ENCODE data around the gene MAGI2. TPM values are rescaled to one million over a fixed set of nuclear protein-coding genes. Genes with fewer than 3 reads are reported as not detected.

Gene MAGI2
- total and polyA plus RNA-seq, 2 of the 13 experiments (the other 11 are each of a cell fraction or from before 2014, with no cell fraction given), result 1.5 to 3.8 TPM

DNA sequence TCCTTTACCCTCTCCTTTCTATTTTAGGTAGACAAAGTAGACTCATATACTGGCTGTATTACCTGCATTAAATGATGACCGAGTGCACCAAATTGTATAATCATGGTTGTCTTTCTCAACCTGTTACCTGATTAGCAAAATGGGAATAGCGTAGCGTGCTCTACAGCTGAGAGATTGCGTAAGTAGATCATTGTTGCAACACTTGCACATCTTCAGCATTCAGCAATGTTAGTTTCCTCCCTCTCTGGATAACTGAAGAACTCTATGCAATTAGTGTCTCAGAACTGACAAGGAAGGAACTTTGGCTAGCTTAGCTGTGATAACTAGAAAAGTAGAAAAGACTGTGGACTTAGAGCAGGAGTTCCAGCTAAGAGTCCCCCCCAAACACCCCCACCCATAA lies 867.5 kb downstream of the MAGI2 start (continued):
- TF ChIP-seq, protein P1, sequence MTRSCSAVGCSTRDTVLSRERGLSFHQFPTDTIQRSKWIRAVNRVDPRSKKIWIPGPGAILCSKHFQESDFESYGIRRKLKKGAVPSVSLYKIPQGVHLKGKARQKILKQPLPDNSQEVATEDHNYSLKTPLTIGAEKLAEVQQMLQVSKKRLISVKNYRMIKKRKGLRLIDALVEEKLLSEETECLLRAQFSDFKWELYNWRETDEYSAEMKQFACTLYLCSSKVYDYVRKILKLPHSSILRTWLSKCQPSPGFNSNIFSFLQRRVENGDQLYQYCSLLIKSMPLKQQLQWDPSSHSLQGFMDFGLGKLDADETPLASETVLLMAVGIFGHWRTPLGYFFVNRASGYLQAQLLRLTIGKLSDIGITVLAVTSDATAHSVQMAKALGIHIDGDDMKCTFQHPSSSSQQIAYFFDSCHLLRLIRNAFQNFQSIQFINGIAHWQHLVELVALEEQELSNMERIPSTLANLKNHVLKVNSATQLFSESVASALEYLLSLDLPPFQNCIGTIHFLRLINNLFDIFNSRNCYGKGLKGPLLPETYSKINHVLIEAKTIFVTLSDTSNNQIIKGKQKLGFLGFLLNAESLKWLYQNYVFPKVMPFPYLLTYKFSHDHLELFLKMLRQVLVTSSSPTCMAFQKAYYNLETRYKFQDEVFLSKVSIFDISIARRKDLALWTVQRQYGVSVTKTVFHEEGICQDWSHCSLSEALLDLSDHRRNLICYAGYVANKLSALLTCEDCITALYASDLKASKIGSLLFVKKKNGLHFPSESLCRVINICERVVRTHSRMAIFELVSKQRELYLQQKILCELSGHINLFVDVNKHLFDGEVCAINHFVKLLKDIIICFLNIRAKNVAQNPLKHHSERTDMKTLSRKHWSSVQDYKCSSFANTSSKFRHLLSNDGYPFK (CRISPR knock-in tag; IDR thresholded peaks at IDR 0.05; ENCODE audit: borderline replicate concordance), result no peak
- TF ChIP-seq ETV5 (CRISPR knock-in tag; IDR thresholded peaks at IDR 0.05; ENCODE audit: borderline replicate concordance) (no peak), CCDC6 (CRISPR knock-in tag; IDR thresholded peaks at IDR 0.05) (no peak), ZNF747 (CRISPR knock-in tag; IDR thresholded peaks at IDR 0.05; ENCODE audit: borderline replicate concordance) (no peak), ETV6 (CRISPR knock-in tag; conservative IDR thresholded peaks at IDR 0.05) (no peak), ZNF615 (CRISPR knock-in tag; IDR thresholded peaks at IDR 0.05; ENCODE audit: borderline replicate concordance) (no peak), ZNF430 (CRISPR knock-in tag; IDR thresholded peaks at IDR 0.05) (no peak), FOSL1 (CRISPR knock-in tag; IDR thresholded peaks at IDR 0.05; ENCODE audit: borderline replicate concordance) (no peak), CEBPG (CRISPR knock-in tag; IDR thresholded peaks at IDR 0.05) (peak; percentile 58), ZSCAN9 (CRISPR knock-in tag; IDR thresholded peaks at IDR 0.05; ENCODE audit: borderline replicate concordance) (no peak)
- TF ChIP-seq, protein P2, sequence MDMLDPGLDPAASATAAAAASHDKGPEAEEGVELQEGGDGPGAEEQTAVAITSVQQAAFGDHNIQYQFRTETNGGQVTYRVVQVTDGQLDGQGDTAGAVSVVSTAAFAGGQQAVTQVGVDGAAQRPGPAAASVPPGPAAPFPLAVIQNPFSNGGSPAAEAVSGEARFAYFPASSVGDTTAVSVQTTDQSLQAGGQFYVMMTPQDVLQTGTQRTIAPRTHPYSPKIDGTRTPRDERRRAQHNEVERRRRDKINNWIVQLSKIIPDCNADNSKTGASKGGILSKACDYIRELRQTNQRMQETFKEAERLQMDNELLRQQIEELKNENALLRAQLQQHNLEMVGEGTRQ (IDR thresholded peaks at IDR 0.05; ENCODE audit: low read depth, low read length), result no peak
- TF ChIP-seq, protein P2 (CRISPR knock-in tag; IDR thresholded peaks at IDR 0.05; ENCODE audit: borderline replicate concordance), result no peak
- TF ChIP-seq, protein P3, sequence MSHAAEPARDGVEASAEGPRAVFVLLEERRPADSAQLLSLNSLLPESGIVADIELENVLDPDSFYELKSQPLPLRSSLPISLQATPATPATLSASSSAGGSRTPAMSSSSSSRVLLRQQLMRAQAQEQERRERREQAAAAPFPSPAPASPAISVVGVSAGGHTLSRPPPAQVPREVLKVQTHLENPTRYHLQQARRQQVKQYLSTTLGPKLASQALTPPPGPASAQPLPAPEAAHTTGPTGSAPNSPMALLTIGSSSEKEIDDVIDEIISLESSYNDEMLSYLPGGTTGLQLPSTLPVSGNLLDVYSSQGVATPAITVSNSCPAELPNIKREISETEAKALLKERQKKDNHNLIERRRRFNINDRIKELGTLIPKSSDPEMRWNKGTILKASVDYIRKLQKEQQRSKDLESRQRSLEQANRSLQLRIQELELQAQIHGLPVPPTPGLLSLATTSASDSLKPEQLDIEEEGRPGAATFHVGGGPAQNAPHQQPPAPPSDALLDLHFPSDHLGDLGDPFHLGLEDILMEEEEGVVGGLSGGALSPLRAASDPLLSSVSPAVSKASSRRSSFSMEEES (CRISPR knock-in tag; IDR thresholded peaks at IDR 0.05), result no peak
